ENCODE data around the gene NDRG4. TPM values are rescaled to one million over a fixed set of nuclear protein-coding genes. Genes with fewer than 3 reads are reported as not detected.

The NDRG4 gene
- total and polyA plus RNA-seq, 2 experiments from 2014 or later = 16.3 to 32.1 TPM

DNA sequence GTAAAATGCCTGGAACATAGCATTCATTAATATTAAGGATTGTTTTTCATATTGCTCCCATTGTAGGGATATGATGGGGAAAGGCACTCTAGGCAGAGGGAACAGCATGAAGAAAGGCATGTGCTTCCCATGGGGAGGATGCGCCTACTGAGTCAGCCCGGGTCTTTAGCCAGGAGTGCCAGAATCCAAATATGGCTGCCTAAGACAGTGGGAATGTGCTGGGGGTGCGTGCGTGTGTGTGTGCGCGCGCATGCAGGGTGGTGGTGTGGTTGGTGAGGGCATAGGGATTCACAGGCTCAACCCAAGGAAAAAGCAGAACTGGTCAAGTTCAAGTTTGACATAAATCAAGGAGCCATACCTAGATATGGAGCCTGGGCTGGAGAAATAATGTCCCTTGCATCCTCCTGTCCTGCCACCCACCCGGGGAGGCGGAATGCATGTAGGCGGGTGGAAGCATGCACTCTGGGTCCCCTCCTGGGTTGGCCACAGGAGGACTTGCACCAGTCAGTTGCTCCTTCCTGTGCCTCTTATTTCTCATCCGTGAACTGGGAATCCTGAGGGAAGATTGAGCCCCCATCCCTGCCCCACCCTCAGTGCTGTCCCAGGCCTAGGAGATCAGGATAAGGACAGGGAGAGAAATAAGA is 18.6 kb upstream of the NDRG4 start:
- H3K36me3 ChIP-seq (ENCODE audit: insufficient read depth) = no peaks in the 10 kb centered on the region
- Mint-ChIP-seq H3K27me3 (ENCODE audit: insufficient read depth, low read depth, poor library complexity) (peaks cover 1% of the 10 kb centered on the region), H3K4me1 (peaks cover 5% of the 10 kb centered on the region), H3K9me3 (no peaks in the 10 kb centered on the region; the same call in 2 of the 3 replicates), H3K27ac (no peak overlapping the region), H3K36me3 (ENCODE audit: low read depth) (no peaks in the 10 kb centered on the region), H3K4me3 (no peak overlapping the region)
- no peak overlapping the region for H2AFZ ChIP-seq
- DNase-seq (ENCODE audit: low spot score) (no peak), ATAC-seq (no peak)
- H3K4me2 ChIP-seq = no peak overlapping the region
- TF ChIP-seq, protein P1, sequence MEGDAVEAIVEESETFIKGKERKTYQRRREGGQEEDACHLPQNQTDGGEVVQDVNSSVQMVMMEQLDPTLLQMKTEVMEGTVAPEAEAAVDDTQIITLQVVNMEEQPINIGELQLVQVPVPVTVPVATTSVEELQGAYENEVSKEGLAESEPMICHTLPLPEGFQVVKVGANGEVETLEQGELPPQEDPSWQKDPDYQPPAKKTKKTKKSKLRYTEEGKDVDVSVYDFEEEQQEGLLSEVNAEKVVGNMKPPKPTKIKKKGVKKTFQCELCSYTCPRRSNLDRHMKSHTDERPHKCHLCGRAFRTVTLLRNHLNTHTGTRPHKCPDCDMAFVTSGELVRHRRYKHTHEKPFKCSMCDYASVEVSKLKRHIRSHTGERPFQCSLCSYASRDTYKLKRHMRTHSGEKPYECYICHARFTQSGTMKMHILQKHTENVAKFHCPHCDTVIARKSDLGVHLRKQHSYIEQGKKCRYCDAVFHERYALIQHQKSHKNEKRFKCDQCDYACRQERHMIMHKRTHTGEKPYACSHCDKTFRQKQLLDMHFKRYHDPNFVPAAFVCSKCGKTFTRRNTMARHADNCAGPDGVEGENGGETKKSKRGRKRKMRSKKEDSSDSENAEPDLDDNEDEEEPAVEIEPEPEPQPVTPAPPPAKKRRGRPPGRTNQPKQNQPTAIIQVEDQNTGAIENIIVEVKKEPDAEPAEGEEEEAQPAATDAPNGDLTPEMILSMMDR (conservative IDR thresholded peaks at IDR 0.05; ENCODE audit: low read depth in 2 of 2) = no peak
- TF ChIP-seq ZNF331 (CRISPR knock-in tag; IDR thresholded peaks at IDR 0.05; ENCODE audit: low read depth) (no peak), ZNF114 (CRISPR knock-in tag; IDR thresholded peaks at IDR 0.05) (no peak), EZH2phosphoT487 (IDR thresholded peaks at IDR 0.05; ENCODE audit: unreplicated experiment) (no peak), NANOG (IDR thresholded peaks at IDR 0.05; ENCODE audit: borderline replicate concordance) (no peak), EZH2 (IDR thresholded peaks at IDR 0.05; ENCODE audit: low read depth, unreplicated experiment) (no peak), POLR2AphosphoS5 (IDR thresholded peaks at IDR 0.05; ENCODE audit: low read depth) (no peak), ZNF462 (CRISPR knock-in tag; IDR thresholded peaks at IDR 0.05) (no peak), CREB1 (CRISPR knock-in tag; IDR thresholded peaks at IDR 0.05; ENCODE audit: low read depth) (no peak), JUNB (IDR thresholded peaks at IDR 0.05; ENCODE audit: unreplicated experiment) (no peak), STAT1 (IDR thresholded peaks at IDR 0.05; ENCODE audit: unreplicated experiment) (no peak)
- TF ChIP-seq, protein P2, sequence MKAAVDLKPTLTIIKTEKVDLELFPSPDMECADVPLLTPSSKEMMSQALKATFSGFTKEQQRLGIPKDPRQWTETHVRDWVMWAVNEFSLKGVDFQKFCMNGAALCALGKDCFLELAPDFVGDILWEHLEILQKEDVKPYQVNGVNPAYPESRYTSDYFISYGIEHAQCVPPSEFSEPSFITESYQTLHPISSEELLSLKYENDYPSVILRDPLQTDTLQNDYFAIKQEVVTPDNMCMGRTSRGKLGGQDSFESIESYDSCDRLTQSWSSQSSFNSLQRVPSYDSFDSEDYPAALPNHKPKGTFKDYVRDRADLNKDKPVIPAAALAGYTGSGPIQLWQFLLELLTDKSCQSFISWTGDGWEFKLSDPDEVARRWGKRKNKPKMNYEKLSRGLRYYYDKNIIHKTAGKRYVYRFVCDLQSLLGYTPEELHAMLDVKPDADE (IDR thresholded peaks at IDR 0.05) = no peak
- TF ChIP-seq, protein P3, sequence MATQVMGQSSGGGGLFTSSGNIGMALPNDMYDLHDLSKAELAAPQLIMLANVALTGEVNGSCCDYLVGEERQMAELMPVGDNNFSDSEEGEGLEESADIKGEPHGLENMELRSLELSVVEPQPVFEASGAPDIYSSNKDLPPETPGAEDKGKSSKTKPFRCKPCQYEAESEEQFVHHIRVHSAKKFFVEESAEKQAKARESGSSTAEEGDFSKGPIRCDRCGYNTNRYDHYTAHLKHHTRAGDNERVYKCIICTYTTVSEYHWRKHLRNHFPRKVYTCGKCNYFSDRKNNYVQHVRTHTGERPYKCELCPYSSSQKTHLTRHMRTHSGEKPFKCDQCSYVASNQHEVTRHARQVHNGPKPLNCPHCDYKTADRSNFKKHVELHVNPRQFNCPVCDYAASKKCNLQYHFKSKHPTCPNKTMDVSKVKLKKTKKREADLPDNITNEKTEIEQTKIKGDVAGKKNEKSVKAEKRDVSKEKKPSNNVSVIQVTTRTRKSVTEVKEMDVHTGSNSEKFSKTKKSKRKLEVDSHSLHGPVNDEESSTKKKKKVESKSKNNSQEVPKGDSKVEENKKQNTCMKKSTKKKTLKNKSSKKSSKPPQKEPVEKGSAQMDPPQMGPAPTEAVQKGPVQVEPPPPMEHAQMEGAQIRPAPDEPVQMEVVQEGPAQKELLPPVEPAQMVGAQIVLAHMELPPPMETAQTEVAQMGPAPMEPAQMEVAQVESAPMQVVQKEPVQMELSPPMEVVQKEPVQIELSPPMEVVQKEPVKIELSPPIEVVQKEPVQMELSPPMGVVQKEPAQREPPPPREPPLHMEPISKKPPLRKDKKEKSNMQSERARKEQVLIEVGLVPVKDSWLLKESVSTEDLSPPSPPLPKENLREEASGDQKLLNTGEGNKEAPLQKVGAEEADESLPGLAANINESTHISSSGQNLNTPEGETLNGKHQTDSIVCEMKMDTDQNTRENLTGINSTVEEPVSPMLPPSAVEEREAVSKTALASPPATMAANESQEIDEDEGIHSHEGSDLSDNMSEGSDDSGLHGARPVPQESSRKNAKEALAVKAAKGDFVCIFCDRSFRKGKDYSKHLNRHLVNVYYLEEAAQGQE (IDR thresholded peaks at IDR 0.05; ENCODE audit: unreplicated experiment) = no peak
- no peaks in the 10 kb centered on the region for H3K27me3 ChIP-seq (ENCODE audit: insufficient read depth)
- H3K79me2 ChIP-seq (replicated peaks; ENCODE audit: insufficient read depth) = no peaks in the 10 kb centered on the region
- no peak overlapping the region for H3K27ac ChIP-seq (ENCODE audit: low read depth)
- no peaks in the 10 kb centered on the region for H3F3A ChIP-seq (replicated peaks; ENCODE audit: low read depth)
- H3K9me2 ChIP-seq (ENCODE audit: insufficient read depth) = no peaks in the 10 kb centered on the region
- H4K20me1 ChIP-seq (replicated peaks; ENCODE audit: insufficient read depth) = no peaks in the 10 kb centered on the region
- no peak overlapping the region for H3K4me3 ChIP-seq
- no peaks in the 10 kb centered on the region for H3K4me1 ChIP-seq (ENCODE audit: insufficient read depth)
